GM18868 (cell line): ENCODE measurements around the gene KLHL28.

Source experiments
- ATAC-seq: cut with Tn5 transposase; IDR thresholded peaks from one replicate; pipeline ENCODE4 v1.9.1; 2021; ENCODE audit warnings: mild to moderate bottlenecking, moderate library complexity; ENCODE audit not compliant: unreplicated experiment

The KLHL28 gene

GRCh38 chr14:44961151-44961553 lies 595 bp downstream of the KLHL28 start:
- ATAC-seq: peak; percentile 24

GRCh38 chr14:44960646-44961045 lies 1.1 kb downstream of the KLHL28 start:
- ATAC-seq: no peak

- ATAC-seq: no peak
Measured at GRCh38 chr14:44960146-44960545, 1.6 kb downstream of the KLHL28 start.

GRCh38 chr14:44959538-44959937 lies 2.2 kb downstream of the KLHL28 start:
- no peak for ATAC-seq

- ATAC-seq: no peak
Measured at GRCh38 chr14:44956866-44957265, 4.9 kb downstream of the KLHL28 start.

- no peak for ATAC-seq
Measured at GRCh38 chr14:44955528-44955927, 6.2 kb downstream of the KLHL28 start.

GRCh38 chr14:44954750-44955149 lies 7.0 kb downstream of the KLHL28 start:
- ATAC-seq: no peak

- no peak for ATAC-seq
Measured at GRCh38 chr14:44952391-44953110, 9.2 kb downstream of the KLHL28 start.

GRCh38 chr14:44951051-44951450 lies 10.7 kb downstream of the KLHL28 start:
- ATAC-seq: no peak

- ATAC-seq: no peak
Measured at GRCh38 chr14:44945264-44945663, 16.5 kb downstream of the KLHL28 start.

- ATAC-seq: no peak
Measured at GRCh38 chr14:44944107-44944506, 17.6 kb downstream of the KLHL28 start.

- ATAC-seq: no peak
Measured at GRCh38 chr14:44942436-44942835, 19.3 kb downstream of the KLHL28 start.

GRCh38 chr14:44941591-44941990 lies 20.2 kb downstream of the KLHL28 start:
- ATAC-seq: no peak

- ATAC-seq: no peak
Measured at GRCh38 chr14:44940944-44941343, 20.8 kb downstream of the KLHL28 start.

- ATAC-seq: no peak
Measured at GRCh38 chr14:44940211-44940610, 21.5 kb downstream of the KLHL28 start.

- no peak for ATAC-seq
Measured at GRCh38 chr14:44937547-44937946, 24.2 kb downstream of the KLHL28 start.

GRCh38 chr14:44935155-44935554 lies 26.6 kb downstream of the KLHL28 start:
- no peak for ATAC-seq

GRCh38 chr14:44928793-44929192 lies 33.0 kb downstream of the KLHL28 start:
- ATAC-seq: no peak

GRCh38 chr14:44914849-44915248 lies 46.9 kb downstream of the KLHL28 start:
- no peak for ATAC-seq

GRCh38 chr14:44912041-44912869 lies 49.5 kb downstream of the KLHL28 start:
- ATAC-seq: no peak

- ATAC-seq: no peak
Measured at GRCh38 chr14:44910821-44911220, 50.9 kb downstream of the KLHL28 start.

GRCh38 chr14:44901696-44902095 lies 60.1 kb downstream of the KLHL28 start:
- ATAC-seq: no peak
